GM23338 (cell line): Measurements from ENCODE around the gene PTGDR2. TPM values are rescaled to one million over a fixed set of nuclear protein-coding genes. Genes with fewer than 3 reads are reported as not detected.

ENCODE experiments used
- ATAC-seq: fragments of 200-7000 bp; cut with Tn5 transposase; 3 replicates; pipeline ENCODE4 v1.9.1; 2020
- DNase-seq: peaks from one replicate; pipeline ENCODE4 v3.0.0-alpha.2; 2015; ENCODE audit warnings: low spot score
- H2AFZ ChIP-seq: fragments of 200-600 bp; sonication (generic); 2 replicates; pipeline ENCODE4 v1.8.0; 2016; ENCODE audit warnings: antibody characterized with exemption, mild to moderate bottlenecking, moderate library complexity
- H3F3A ChIP-seq: fragments of 200-600 bp; sonication (generic); replicated peaks from 2 replicates; pipeline ENCODE4 v1.8.0; 2017; ENCODE audit warnings: antibody characterized with exemption, mixed run types, low read depth
- H3K27ac ChIP-seq: fragments of 200-600 bp; sonication (generic); 2 replicates; pipeline ENCODE4 v1.6.1; 2016; ENCODE audit warnings: low read depth
- H3K27me3 ChIP-seq: fragments of 200-600 bp; sonication (generic); 2 replicates; pipeline ENCODE4 v1.8.0; 2016; ENCODE audit warnings: mild to moderate bottlenecking, mixed run types, moderate library complexity; ENCODE audit not compliant: insufficient read depth
- H3K36me3 ChIP-seq: fragments of 200-600 bp; sonication (generic); 2 replicates; pipeline ENCODE4 v1.8.0; 2016; ENCODE audit warnings: mild to moderate bottlenecking; ENCODE audit not compliant: insufficient read depth
- H3K4me1 ChIP-seq: fragments of 200-600 bp; sonication (generic); 2 replicates; pipeline ENCODE4 v1.8.0; 2016; ENCODE audit warnings: mild to moderate bottlenecking, moderate library complexity; ENCODE audit not compliant: insufficient read depth
- H3K4me2 ChIP-seq: fragments of 200-600 bp; sonication (generic); 2 replicates; pipeline ENCODE4 v1.7.1; 2017; ENCODE audit warnings: mixed run types
- H3K4me3 ChIP-seq: fragments of 200-600 bp; sonication (generic); 2 replicates; pipeline ENCODE4 v1.6.1; 2016; ENCODE audit warnings: mixed run types
- H3K79me2 ChIP-seq: fragments of 200-600 bp; sonication (generic); replicated peaks from 2 replicates; pipeline ENCODE4 v1.8.0; 2017; ENCODE audit warnings: mild to moderate bottlenecking; ENCODE audit not compliant: insufficient read depth
- H3K9me2 ChIP-seq: fragments of 200-600 bp; sonication (generic); 2 replicates; pipeline ENCODE4 v1.8.0; 2017; ENCODE audit not compliant: insufficient read depth
- H4K20me1 ChIP-seq: fragments of 200-600 bp; sonication (generic); replicated peaks from 2 replicates; pipeline ENCODE4 v1.8.0; 2017; ENCODE audit warnings: mild to moderate bottlenecking; ENCODE audit not compliant: insufficient read depth
- H3K27ac Mint-ChIP-seq: 2 replicates; pipeline ENCODE4 v1.8.0; 2020; ENCODE audit warnings: inconsistent platforms, mild to moderate bottlenecking, moderate library complexity, mixed read lengths
- H3K27me3 Mint-ChIP-seq: 3 replicates; pipeline ENCODE4 v1.8.0; 2022; ENCODE audit warnings: low read depth, mild to moderate bottlenecking, moderate library complexity, mixed read lengths, inconsistent platforms; ENCODE audit not compliant: insufficient read depth, poor library complexity
- H3K36me3 Mint-ChIP-seq: 3 replicates; pipeline ENCODE4 v1.8.0; 2021; ENCODE audit warnings: low read depth, mild to moderate bottlenecking, inconsistent platforms, moderate library complexity, mixed read lengths
- H3K4me1 Mint-ChIP-seq: 3 replicates; pipeline ENCODE4 v1.8.0; 2020; ENCODE audit warnings: mild to moderate bottlenecking, inconsistent platforms, mixed read lengths
- H3K4me3 Mint-ChIP-seq: 3 replicates; pipeline ENCODE4 v1.8.0; 2021; ENCODE audit warnings: moderate library complexity, mild to moderate bottlenecking, inconsistent platforms, mixed read lengths
- H3K9me3 Mint-ChIP-seq: 3 replicates; pipeline ENCODE4 v1.8.0; 2020; ENCODE audit warnings: moderate library complexity, mild to moderate bottlenecking, inconsistent platforms, mixed read lengths
- CREB1 ChIP-seq: fragments of 250-450 bp; sonication (Bioruptor Pico); IDR thresholded peaks from 2 replicates; pipeline ENCODE4 v1.5.0; 2020; ENCODE audit warnings: low read depth, mild to moderate bottlenecking, moderate library complexity
- EZH2phosphoT487 ChIP-seq: fragments of 200-600 bp; sonication (generic); IDR thresholded peaks from one replicate; pipeline ENCODE4 v1.8.1; 2018; ENCODE audit warnings: antibody characterized with exemption; ENCODE audit not compliant: unreplicated experiment
- NANOG ChIP-seq: IDR thresholded peaks from 2 replicates; pipeline ENCODE4 v1.6.1; 2016; ENCODE audit warnings: antibody characterized with exemption, borderline replicate concordance
- POLR2AphosphoS5 ChIP-seq: IDR thresholded peaks from 2 replicates; pipeline ENCODE4 v1.6.1; 2016; ENCODE audit warnings: antibody characterized with exemption, low read depth
- STAT1 ChIP-seq: IDR thresholded peaks from one replicate; pipeline ENCODE4 v1.6.1; 2016; ENCODE audit warnings: antibody characterized with exemption; ENCODE audit not compliant: unreplicated experiment
- ZNF114 ChIP-seq: fragments of 250-450 bp; sonication (Bioruptor Pico); IDR thresholded peaks from 2 replicates; pipeline ENCODE4 v1.5.0; 2020; ENCODE audit warnings: mild to moderate bottlenecking, moderate library complexity
- ZNF331 ChIP-seq: fragments of 250-450 bp; sonication (Bioruptor Pico); IDR thresholded peaks from 2 replicates; pipeline ENCODE4 v1.5.0; 2020; ENCODE audit warnings: low read depth, mild to moderate bottlenecking, moderate library complexity
- polyA plus RNA-seq: library from polyadenylated mRNA; unstranded; fragments of >200 nt; fragmentation: Nextera tagmentation; extraction: Ambion mirVana; gene quantifications from 2 replicates; pipeline ENCODE4 v1.2.1, GENCODE V29; 2016
- total RNA-seq: library from RNA; depleted of rRNA; stranded (reverse); fragments of >200 nt; shearing (Covaris generic); gene quantifications from 2 replicates; pipeline ENCODE4 v1.2.3, GENCODE V29; 2014
- TF ChIP-seq, protein P1 (sequence below): IDR thresholded peaks from one replicate; pipeline ENCODE4 v1.6.1; 2018; ENCODE audit warnings: antibody characterized with exemption; ENCODE audit not compliant: unreplicated experiment
- TF ChIP-seq, protein P2 (sequence below), 2 experiments: fragments of 200-600 bp in 1 of 2; sonication (generic) in 1 of 2; conservative IDR thresholded peaks; 2 replicates each; pipeline versions ENCODE4 v1.5.1 to v1.6.1; 2016 to 2017; ENCODE audit warnings: antibody characterized with exemption in 2 of 2, low read depth in 2 of 2, mild to moderate bottlenecking in 2 of 2, moderate library complexity in 1 of 2
- TF ChIP-seq, protein P3 (sequence below): IDR thresholded peaks from 2 replicates; pipeline ENCODE4 v1.6.1; 2016; ENCODE audit warnings: antibody characterized with exemption
- TF ChIP-seq, protein P4 (sequence below): fragments of 250-450 bp; sonication (Bioruptor Pico); IDR thresholded peaks from 2 replicates; pipeline ENCODE4 v1.5.0; 2020; ENCODE audit warnings: mild to moderate bottlenecking, moderate library complexity

PTGDR2 gene
- total and polyA plus RNA-seq, 2 experiments from 2014 or later: 0.24 to 0.73 TPM

DNA sequence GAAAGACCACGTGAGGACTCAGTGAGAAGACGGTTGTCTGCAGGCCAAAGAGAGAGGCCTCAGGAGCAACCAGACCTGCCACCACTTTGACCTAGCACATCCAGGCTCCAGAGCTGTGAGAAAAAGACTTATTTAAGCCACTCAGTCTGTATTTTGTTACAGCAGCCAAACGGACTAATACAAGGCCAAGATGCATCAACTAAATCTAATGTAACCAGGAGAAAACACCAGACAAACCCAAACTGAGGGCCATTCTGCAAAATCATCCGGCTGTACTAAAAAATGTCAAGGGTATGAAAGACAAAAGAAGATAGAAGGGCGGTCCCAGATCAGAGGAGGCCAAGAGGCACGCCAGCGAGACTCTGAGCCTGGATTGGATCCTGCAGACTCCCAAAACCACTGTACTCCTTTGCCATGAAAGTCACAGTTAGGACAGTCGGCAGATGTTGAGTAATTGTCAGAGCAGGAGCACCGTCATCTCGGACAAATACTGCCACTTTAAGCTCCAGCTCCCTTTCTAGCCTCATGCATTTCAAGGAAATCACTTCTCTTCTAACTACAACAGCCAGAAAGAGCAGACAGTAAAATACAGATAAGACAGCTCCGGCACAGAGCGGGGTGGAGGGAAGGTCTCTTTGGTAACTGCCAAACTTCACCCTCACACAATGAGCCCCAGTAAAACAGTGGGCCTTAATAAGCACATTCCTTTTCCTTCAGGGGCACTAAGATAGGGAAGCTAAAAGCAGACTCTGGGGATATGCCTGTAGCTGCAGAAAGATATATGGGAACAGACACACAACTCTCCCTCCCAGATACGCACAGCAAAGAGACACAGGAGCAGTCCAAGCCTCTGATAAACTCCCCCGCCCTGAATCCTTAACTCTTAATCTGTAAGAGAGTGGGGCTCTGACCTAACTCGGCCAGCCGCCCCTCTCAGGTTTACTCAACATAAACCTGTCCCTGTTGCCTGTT is 8.1 kb upstream of the PTGDR2 start (continued):
- TF ChIP-seq, protein P1, sequence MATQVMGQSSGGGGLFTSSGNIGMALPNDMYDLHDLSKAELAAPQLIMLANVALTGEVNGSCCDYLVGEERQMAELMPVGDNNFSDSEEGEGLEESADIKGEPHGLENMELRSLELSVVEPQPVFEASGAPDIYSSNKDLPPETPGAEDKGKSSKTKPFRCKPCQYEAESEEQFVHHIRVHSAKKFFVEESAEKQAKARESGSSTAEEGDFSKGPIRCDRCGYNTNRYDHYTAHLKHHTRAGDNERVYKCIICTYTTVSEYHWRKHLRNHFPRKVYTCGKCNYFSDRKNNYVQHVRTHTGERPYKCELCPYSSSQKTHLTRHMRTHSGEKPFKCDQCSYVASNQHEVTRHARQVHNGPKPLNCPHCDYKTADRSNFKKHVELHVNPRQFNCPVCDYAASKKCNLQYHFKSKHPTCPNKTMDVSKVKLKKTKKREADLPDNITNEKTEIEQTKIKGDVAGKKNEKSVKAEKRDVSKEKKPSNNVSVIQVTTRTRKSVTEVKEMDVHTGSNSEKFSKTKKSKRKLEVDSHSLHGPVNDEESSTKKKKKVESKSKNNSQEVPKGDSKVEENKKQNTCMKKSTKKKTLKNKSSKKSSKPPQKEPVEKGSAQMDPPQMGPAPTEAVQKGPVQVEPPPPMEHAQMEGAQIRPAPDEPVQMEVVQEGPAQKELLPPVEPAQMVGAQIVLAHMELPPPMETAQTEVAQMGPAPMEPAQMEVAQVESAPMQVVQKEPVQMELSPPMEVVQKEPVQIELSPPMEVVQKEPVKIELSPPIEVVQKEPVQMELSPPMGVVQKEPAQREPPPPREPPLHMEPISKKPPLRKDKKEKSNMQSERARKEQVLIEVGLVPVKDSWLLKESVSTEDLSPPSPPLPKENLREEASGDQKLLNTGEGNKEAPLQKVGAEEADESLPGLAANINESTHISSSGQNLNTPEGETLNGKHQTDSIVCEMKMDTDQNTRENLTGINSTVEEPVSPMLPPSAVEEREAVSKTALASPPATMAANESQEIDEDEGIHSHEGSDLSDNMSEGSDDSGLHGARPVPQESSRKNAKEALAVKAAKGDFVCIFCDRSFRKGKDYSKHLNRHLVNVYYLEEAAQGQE: no peak
- TF ChIP-seq NANOG: no peak
- TF ChIP-seq CREB1: no peak
- TF ChIP-seq ZNF331 (CRISPR knock-in tag): no peak
- TF ChIP-seq POLR2AphosphoS5: no peak
- TF ChIP-seq ZNF114 (CRISPR knock-in tag): no peak
- TF ChIP-seq, protein P2, sequence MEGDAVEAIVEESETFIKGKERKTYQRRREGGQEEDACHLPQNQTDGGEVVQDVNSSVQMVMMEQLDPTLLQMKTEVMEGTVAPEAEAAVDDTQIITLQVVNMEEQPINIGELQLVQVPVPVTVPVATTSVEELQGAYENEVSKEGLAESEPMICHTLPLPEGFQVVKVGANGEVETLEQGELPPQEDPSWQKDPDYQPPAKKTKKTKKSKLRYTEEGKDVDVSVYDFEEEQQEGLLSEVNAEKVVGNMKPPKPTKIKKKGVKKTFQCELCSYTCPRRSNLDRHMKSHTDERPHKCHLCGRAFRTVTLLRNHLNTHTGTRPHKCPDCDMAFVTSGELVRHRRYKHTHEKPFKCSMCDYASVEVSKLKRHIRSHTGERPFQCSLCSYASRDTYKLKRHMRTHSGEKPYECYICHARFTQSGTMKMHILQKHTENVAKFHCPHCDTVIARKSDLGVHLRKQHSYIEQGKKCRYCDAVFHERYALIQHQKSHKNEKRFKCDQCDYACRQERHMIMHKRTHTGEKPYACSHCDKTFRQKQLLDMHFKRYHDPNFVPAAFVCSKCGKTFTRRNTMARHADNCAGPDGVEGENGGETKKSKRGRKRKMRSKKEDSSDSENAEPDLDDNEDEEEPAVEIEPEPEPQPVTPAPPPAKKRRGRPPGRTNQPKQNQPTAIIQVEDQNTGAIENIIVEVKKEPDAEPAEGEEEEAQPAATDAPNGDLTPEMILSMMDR (conservative IDR thresholded peaks at IDR 0.05; ENCODE audit: low read depth in 2 of 2): no peak

DNA sequence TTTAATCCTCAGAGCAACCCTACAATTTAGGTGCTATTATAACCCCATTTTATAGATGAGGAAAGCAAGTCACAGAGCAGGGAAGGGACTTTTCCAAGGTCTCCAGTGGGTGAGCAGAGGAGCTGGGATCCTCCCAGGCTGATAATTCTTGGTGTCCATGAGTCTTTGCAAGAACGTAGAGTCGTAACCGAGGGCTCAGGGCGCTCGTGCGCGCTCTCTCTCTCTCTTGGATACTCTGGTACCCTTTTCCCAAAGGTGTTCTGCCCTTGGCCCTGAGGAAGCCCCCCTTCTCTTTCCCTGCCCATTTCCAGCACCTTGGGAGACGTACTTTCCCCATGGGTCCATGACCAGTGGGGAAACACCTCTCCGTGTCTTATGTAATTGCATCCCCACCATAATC is 6.4 kb upstream of the PTGDR2 start:
- DNase-seq (no peak), ATAC-seq (no peak)
- Mint-ChIP-seq H3K27me3 (peaks cover 6% of the 10 kb centered on the region), H3K36me3 (no peaks in the 10 kb centered on the region), H3K4me3 (no peak overlapping the region), H3K9me3 (no peaks in the 10 kb centered on the region), H3K4me1 (no peaks in the 10 kb centered on the region), H3K27ac (no peak overlapping the region)
- H3K27me3 ChIP-seq: no peaks in the 10 kb centered on the region
- H4K20me1 ChIP-seq: no peaks in the 10 kb centered on the region
- H3F3A ChIP-seq: no peaks in the 10 kb centered on the region
- no peaks in the 10 kb centered on the region for H3K79me2 ChIP-seq
- no peak overlapping the region for H3K4me3 ChIP-seq
- no peaks in the 10 kb centered on the region for H3K4me1 ChIP-seq
- no peak overlapping the region for H3K27ac ChIP-seq
- H3K4me2 ChIP-seq: no peak overlapping the region
- no peak overlapping the region for H2AFZ ChIP-seq
- no peaks in the 10 kb centered on the region for H3K36me3 ChIP-seq
- H3K9me2 ChIP-seq: no peaks in the 10 kb centered on the region
- TF ChIP-seq ZNF331 (CRISPR knock-in tag) (no peak), NANOG (no peak), POLR2AphosphoS5 (no peak), STAT1 (no peak), EZH2phosphoT487 (no peak)
- TF ChIP-seq, protein P3, sequence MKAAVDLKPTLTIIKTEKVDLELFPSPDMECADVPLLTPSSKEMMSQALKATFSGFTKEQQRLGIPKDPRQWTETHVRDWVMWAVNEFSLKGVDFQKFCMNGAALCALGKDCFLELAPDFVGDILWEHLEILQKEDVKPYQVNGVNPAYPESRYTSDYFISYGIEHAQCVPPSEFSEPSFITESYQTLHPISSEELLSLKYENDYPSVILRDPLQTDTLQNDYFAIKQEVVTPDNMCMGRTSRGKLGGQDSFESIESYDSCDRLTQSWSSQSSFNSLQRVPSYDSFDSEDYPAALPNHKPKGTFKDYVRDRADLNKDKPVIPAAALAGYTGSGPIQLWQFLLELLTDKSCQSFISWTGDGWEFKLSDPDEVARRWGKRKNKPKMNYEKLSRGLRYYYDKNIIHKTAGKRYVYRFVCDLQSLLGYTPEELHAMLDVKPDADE: no peak
- TF ChIP-seq, protein P4, sequence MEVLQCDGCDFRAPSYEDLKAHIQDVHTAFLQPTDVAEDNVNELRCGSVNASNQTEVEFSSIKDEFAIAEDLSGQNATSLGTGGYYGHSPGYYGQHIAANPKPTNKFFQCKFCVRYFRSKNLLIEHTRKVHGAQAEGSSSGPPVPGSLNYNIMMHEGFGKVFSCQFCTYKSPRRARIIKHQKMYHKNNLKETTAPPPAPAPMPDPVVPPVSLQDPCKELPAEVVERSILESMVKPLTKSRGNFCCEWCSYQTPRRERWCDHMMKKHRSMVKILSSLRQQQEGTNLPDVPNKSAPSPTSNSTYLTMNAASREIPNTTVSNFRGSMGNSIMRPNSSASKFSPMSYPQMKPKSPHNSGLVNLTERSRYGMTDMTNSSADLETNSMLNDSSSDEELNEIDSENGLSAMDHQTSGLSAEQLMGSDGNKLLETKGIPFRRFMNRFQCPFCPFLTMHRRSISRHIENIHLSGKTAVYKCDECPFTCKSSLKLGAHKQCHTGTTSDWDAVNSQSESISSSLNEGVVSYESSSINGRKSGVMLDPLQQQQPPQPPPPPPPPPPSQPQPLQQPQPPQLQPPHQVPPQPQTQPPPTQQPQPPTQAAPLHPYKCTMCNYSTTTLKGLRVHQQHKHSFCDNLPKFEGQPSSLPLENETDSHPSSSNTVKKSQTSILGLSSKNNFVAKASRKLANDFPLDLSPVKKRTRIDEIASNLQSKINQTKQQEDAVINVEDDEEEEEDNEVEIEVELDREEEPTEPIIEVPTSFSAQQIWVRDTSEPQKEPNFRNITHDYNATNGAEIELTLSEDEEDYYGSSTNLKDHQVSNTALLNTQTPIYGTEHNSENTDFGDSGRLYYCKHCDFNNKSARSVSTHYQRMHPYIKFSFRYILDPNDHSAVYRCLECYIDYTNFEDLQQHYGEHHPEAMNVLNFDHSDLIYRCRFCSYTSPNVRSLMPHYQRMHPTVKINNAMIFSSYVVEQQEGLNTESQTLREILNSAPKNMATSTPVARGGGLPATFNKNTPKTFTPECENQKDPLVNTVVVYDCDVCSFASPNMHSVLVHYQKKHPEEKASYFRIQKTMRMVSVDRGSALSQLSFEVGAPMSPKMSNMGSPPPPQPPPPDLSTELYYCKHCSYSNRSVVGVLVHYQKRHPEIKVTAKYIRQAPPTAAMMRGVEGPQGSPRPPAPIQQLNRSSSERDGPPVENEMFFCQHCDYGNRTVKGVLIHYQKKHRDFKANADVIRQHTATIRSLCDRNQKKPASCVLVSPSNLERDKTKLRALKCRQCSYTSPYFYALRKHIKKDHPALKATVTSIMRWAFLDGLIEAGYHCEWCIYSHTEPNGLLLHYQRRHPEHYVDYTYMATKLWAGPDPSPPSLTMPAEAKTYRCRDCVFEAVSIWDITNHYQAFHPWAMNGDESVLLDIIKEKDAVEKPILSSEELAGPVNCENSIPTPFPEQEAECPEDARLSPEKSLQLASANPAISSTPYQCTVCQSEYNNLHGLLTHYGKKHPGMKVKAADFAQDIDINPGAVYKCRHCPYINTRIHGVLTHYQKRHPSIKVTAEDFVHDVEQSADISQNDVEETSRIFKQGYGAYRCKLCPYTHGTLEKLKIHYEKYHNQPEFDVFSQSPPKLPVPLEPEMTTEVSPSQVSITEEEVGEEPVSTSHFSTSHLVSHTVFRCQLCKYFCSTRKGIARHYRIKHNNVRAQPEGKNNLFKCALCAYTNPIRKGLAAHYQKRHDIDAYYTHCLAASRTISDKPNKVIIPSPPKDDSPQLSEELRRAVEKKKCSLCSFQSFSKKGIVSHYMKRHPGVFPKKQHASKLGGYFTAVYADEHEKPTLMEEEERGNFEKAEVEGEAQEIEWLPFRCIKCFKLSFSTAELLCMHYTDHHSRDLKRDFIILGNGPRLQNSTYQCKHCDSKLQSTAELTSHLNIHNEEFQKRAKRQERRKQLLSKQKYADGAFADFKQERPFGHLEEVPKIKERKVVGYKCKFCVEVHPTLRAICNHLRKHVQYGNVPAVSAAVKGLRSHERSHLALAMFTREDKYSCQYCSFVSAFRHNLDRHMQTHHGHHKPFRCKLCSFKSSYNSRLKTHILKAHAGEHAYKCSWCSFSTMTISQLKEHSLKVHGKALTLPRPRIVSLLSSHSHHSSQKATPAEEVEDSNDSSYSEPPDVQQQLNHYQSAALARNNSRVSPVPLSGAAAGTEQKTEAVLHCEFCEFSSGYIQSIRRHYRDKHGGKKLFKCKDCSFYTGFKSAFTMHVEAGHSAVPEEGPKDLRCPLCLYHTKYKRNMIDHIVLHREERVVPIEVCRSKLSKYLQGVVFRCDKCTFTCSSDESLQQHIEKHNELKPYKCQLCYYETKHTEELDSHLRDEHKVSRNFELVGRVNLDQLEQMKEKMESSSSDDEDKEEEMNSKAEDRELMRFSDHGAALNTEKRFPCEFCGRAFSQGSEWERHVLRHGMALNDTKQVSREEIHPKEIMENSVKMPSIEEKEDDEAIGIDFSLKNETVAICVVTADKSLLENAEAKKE (CRISPR knock-in tag): no peak
